HepG2 (cell line): ENCODE results near the gene SSU72. TPM values are rescaled to one million over a fixed set of nuclear protein-coding genes. Genes with fewer than 3 reads are reported as not detected.

Experiments
- ATAC-seq: fragments of 200-7000 bp; cut with Tn5 transposase; 3 replicates; pipeline ENCODE4 v1.9.1; 2020; ENCODE audit warnings: mild to moderate bottlenecking, moderate library complexity
- BruUV-seq: library from RNA; stranded (reverse); fragments of 400-500 nt; replicated peaks from 2 replicates; lab custom pipeline; 2021; lab: Mats Ljungman, UMichigan
- CTCF ChIA-PET: fragments of 300-600 bp; formaldehyde crosslinking; extraction: SDS; loops from one replicate; lab custom pipeline; 2021; ENCODE audit warnings: low total read pairs, inconsistent platforms, low intra/inter-chr PET ratio; lab: Yijun Ruan, JAX
- POLR2A ChIA-PET: fragments of 350-600 bp; sonication (Branson Sonifier 250); formaldehyde crosslinking; loops from one replicate; lab custom pipeline; 2020; ENCODE audit warnings: antibody characterized with exemption, inconsistent platforms; lab: Yijun Ruan, JAX
- DNase-seq: peaks from one replicate; pipeline ENCODE4 v3.0.0-alpha.2; 2015; ENCODE audit warnings: low spot score
- FAIRE-seq: peaks from 3 replicates; lab custom pipeline; 2011; peaks lifted over from hg19 to GRCh38; lab: Jason Lieb, UNC
- H2AFZ ChIP-seq: one replicate; pipeline ENCODE4 v1.6.1; 2011; ENCODE audit warnings: low read length, inconsistent platforms
- H3K27ac ChIP-seq: fragments of 300-600 bp; 3 replicates; pipeline ENCODE4 v1.8.0; 2011; ENCODE audit warnings: mixed run types, mild to moderate bottlenecking, mixed read lengths, low read length, inconsistent platforms; ENCODE audit not compliant: insufficient read depth; ENCODE audit errors: extremely low read length
- H3K27me3 ChIP-seq, 2 experiments: fragments of 200-600 bp in 1 of 2; 2 replicates in 1 of 2; 3 replicates in 1 of 2; pipeline versions ENCODE4 v1.6.0 to v1.8.0; 2011; ENCODE audit warnings: low read length in 2 of 2, mild to moderate bottlenecking in 2 of 2, moderate library complexity in 2 of 2, inconsistent platforms in 1 of 2; ENCODE audit not compliant: insufficient read depth in 2 of 2, control insufficient read depth in 1 of 2
- H3K36me3 ChIP-seq, 2 experiments: fragments of 200-600 bp in 1 of 2; replicated peaks in 1 of 2; 2 replicates in 1 of 2; 3 replicates in 1 of 2; pipeline versions ENCODE4 v1.5.1 to v1.8.0; 2011; ENCODE audit warnings: low read length in 2 of 2, inconsistent platforms in 1 of 2; ENCODE audit not compliant: insufficient read depth in 2 of 2, control insufficient read depth in 1 of 2
- H3K4me1 ChIP-seq: 2 replicates; pipeline ENCODE4 v1.5.1; 2012; ENCODE audit warnings: low read length, inconsistent platforms; ENCODE audit not compliant: insufficient read depth
- H3K4me2 ChIP-seq: 2 replicates; pipeline ENCODE4 v1.6.0; 2011; ENCODE audit warnings: low read depth, low read length, inconsistent platforms
- H3K4me3 ChIP-seq, 3 experiments: fragments of 200-600 bp in 1 of 3; sonication (generic), shearing (Covaris generic) in 1 of 3; replicated peaks in 1 of 3; 2 replicates each; pipeline ENCODE4 v1.5.1; 2011 to 2016; ENCODE audit warnings: low read length in 3 of 3, inconsistent platforms in 2 of 3, low read depth in 2 of 3, mild to moderate bottlenecking in 2 of 3, control low read depth in 1 of 3, mixed read lengths in 1 of 3; ENCODE audit not compliant: insufficient read depth in 1 of 3
- H3K79me2 ChIP-seq: one replicate; pipeline ENCODE4 v1.6.1; 2011; ENCODE audit warnings: low read length, inconsistent platforms; ENCODE audit not compliant: insufficient read depth
- H3K9ac ChIP-seq: 2 replicates; pipeline ENCODE4 v1.6.0; 2011; ENCODE audit warnings: mild to moderate bottlenecking, low read depth, low read length, inconsistent platforms; ENCODE audit not compliant: insufficient read depth
- H3K9me3 ChIP-seq: 2 replicates; pipeline ENCODE4 v1.5.1; 2012; ENCODE audit warnings: mild to moderate bottlenecking, low read length
- H4K20me1 ChIP-seq: 2 replicates; pipeline ENCODE4 v1.6.0; 2011; ENCODE audit warnings: inconsistent platforms, mild to moderate bottlenecking, low read length, moderate library complexity; ENCODE audit not compliant: insufficient read depth
- ATF3 ChIP-seq: sonication (generic); formaldehyde crosslinking; IDR thresholded peaks from 2 replicates; pipeline ENCODE4 v1.4.0; 2020; ENCODE audit warnings: missing genetic modification reagents
- ATF7 ChIP-seq, 2 experiments: fragments of 450-650 bp in 1 of 2; sonication (generic) in 1 of 2; formaldehyde crosslinking in 1 of 2; IDR thresholded peaks; 2 replicates each; pipeline versions ENCODE4 v1.4.0 to v1.6.1; 2016 to 2020; ENCODE audit warnings: antibody characterized with exemption in 1 of 2, mild to moderate bottlenecking in 1 of 2, missing genetic modification reagents in 1 of 2
- ETV6 ChIP-seq: sonication (generic); formaldehyde crosslinking; conservative IDR thresholded peaks from 2 replicates; pipeline ENCODE4 v1.4.0; 2020; ENCODE audit warnings: missing genetic modification reagents
- NRL ChIP-seq: sonication (generic); formaldehyde crosslinking; IDR thresholded peaks from 2 replicates; pipeline ENCODE4 v1.5.0; 2020; ENCODE audit warnings: missing genetic modification reagents, mild to moderate bottlenecking, moderate library complexity, borderline replicate concordance
- PAF1 ChIP-seq: IDR thresholded peaks from 2 replicates; pipeline ENCODE4 v1.6.1; 2016; ENCODE audit warnings: missing genetic modification reagents, missing compliant biosample characterization
- PHF8 ChIP-seq: sonication (generic); formaldehyde crosslinking; IDR thresholded peaks from 2 replicates; pipeline ENCODE4 v1.5.0; 2020; ENCODE audit warnings: missing genetic modification reagents
- STAG1 ChIP-seq: sonication (generic); formaldehyde crosslinking; IDR thresholded peaks from 2 replicates; pipeline ENCODE4 v1.4.0; 2020; ENCODE audit warnings: missing genetic modification reagents
- ZC3H13 ChIP-seq: sonication (generic); formaldehyde crosslinking; IDR thresholded peaks from 2 replicates; pipeline ENCODE4 v1.8.1; 2023; ENCODE audit warnings: mild to moderate bottlenecking, missing genetic modification reagents, moderate library complexity
- ZNF17 ChIP-seq: sonication (generic); formaldehyde crosslinking; IDR thresholded peaks from 2 replicates; pipeline ENCODE4 v1.5.0; 2020; ENCODE audit warnings: mild to moderate bottlenecking, missing genetic modification reagents
- ZNF296 ChIP-seq: sonication (generic); formaldehyde crosslinking; conservative IDR thresholded peaks from 2 replicates; pipeline ENCODE4 v1.5.0; 2020; ENCODE audit warnings: mild to moderate bottlenecking, missing genetic modification reagents
- ZNF329 ChIP-seq: sonication (generic); formaldehyde crosslinking; IDR thresholded peaks from 2 replicates; pipeline ENCODE4 v1.9.0; 2021; ENCODE audit warnings: low read depth, mild to moderate bottlenecking, missing genetic modification reagents
- ZNF784 ChIP-seq: sonication (generic); formaldehyde crosslinking; IDR thresholded peaks from 2 replicates; pipeline ENCODE4 v1.5.1; 2020; ENCODE audit warnings: missing genetic modification reagents, mild to moderate bottlenecking, borderline replicate concordance
- WGBS: methylation state at CpG from one replicate; pipeline ENCODE4 v1.1.6; 2017; ENCODE audit warnings: low lambda C conversion rate; 5-methylcytosine and 5-hydroxymethylcytosine counted together
- in situ Hi-C: cut with HindIII; loops from 2 replicates; pipeline ENCODE4 v1.10.0; 2017; ENCODE audit warnings: low pct_unique_long_range_greater_than_20kb; ENCODE audit not compliant: extremely low pct_ligation_motif_present
- intact Hi-C: fragments of 100-400 bp; cut with micrococcal nuclease; formaldehyde crosslinking; loops from one replicate; pipeline ENCODE4 v1.10.0; 2022; ENCODE audit not compliant: unreplicated experiment
- polyA plus RNA-seq, 8 experiments: library from polyadenylated mRNA; depleted of rRNA in 3 of 8; stranded (reverse) in 7 of 8; unstranded in 1 of 8; fragments of >200 nt; fragmentation: Illumina TruSeq in 4 of 8; extraction: Trizol in 4 of 8; gene quantifications; 2 replicates each; pipeline versions ENCODE4 v1.2.1 to v1.2.3, GENCODE V29; 2011 to 2016; ENCODE audit warnings: low read depth in 4 of 8, missing spikeins in 1 of 8, mixed read lengths in 1 of 8; ENCODE audit not compliant: insufficient read depth in 1 of 8
- total RNA-seq, 5 experiments: library from RNA; depleted of rRNA; stranded (reverse); fragments of >200 nt; fragmentation: Illumina TruSeq; extraction: Trizol; gene quantifications; 2 replicates each; pipeline ENCODE4 v1.2.3, GENCODE V29; 2016; ENCODE audit warnings: low read depth in 1 of 5
- TF ChIP-seq, protein P1 (sequence below): sonication (generic); formaldehyde crosslinking; IDR thresholded peaks from 2 replicates; pipeline ENCODE4 v1.4.0; 2020; ENCODE audit warnings: missing genetic modification reagents, borderline replicate concordance

The SSU72 gene
- total and polyA plus RNA-seq, 2 of the 13 experiments (the other 11 are each of a cell fraction or from before 2014, with no cell fraction given) = 42.8 to 67.1 TPM

DNA sequence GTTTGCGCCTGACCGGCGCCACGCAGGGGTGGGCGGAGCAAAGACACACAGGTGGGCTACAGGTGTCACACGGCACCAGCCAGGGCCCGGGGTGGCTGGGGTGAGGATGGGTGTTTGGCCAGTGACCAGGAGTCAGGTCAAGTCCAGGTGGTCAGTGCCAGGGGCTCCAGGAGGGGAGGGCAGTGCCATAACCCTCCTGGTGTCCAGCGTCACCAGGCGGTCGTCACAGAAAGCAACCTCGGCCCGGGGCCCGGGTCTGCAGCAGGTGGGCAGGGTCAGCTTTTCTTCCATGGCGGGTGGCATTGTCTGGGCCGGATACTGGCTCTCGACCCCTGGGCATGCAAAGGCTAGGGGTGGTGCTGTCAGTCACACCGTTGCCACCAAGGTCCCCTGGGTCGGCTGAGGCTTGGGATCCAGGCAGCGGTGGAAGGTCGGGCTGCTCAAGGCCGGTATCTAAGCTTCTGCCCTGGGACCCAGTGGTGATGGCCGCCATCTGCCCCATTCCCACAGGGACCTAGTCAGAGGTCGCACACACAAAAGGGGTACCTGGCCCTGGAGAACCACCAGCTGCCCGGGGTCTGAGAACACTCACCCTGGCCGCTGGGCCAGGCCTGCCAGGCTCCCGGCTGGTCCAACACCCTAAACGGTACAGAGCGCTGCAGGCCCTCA lies 23.5 kb upstream of the SSU72 start (continued):
- no peak for TF ChIP-seq ZNF784 (CRISPR knock-in tag)
- TF ChIP-seq, protein P1, sequence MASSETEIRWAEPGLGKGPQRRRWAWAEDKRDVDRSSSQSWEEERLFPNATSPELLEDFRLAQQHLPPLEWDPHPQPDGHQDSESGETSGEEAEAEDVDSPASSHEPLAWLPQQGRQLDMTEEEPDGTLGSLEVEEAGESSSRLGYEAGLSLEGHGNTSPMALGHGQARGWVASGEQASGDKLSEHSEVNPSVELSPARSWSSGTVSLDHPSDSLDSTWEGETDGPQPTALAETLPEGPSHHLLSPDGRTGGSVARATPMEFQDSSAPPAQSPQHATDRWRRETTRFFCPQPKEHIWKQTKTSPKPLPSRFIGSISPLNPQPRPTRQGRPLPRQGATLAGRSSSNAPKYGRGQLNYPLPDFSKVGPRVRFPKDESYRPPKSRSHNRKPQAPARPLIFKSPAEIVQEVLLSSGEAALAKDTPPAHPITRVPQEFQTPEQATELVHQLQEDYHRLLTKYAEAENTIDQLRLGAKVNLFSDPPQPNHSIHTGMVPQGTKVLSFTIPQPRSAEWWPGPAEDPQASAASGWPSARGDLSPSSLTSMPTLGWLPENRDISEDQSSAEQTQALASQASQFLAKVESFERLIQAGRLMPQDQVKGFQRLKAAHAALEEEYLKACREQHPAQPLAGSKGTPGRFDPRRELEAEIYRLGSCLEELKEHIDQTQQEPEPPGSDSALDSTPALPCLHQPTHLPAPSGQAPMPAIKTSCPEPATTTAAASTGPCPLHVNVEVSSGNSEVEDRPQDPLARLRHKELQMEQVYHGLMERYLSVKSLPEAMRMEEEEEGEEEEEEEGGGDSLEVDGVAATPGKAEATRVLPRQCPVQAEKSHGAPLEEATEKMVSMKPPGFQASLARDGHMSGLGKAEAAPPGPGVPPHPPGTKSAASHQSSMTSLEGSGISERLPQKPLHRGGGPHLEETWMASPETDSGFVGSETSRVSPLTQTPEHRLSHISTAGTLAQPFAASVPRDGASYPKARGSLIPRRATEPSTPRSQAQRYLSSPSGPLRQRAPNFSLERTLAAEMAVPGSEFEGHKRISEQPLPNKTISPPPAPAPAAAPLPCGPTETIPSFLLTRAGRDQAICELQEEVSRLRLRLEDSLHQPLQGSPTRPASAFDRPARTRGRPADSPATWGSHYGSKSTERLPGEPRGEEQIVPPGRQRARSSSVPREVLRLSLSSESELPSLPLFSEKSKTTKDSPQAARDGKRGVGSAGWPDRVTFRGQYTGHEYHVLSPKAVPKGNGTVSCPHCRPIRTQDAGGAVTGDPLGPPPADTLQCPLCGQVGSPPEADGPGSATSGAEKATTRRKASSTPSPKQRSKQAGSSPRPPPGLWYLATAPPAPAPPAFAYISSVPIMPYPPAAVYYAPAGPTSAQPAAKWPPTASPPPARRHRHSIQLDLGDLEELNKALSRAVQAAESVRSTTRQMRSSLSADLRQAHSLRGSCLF = no peak
- no peak for TF ChIP-seq ZNF17 (CRISPR knock-in tag)

- H3K9me3 ChIP-seq = no peaks in the 10 kb centered on the region
- intact Hi-C loops = no loop called here
- BruUV-seq = no TSS peak
- in situ Hi-C loops = no loop called here
- H3K4me3 ChIP-seq = peak overlapping the region in 2 of 3 experiments; percentile 29 to 64; a peak in 4 of 6 replicates
- H3K27ac ChIP-seq = no peak overlapping the region
- peaks cover 43% of the 10 kb centered on the region for H3K4me1 ChIP-seq
- no peak overlapping the region for H2AFZ ChIP-seq
- ChIA-PET CTCF (no interaction called here), POLR2A (interaction anchor here (0.8 to 1.7 kb wide), 4 partner anchors 9 to 27 kb away, joined by 3 to 17 read pairs (median 4); partner anchors contain the start of gene MIB2)
- H3K9ac ChIP-seq = 0 out of 2 replicates have a peak overlapping the region, but pooled peaks have one; percentile 9
- WGBS = 0% methylated on average over 4 of the region's 16 CpGs
- no peaks in the 10 kb centered on the region for H4K20me1 ChIP-seq
- ATAC-seq (peak; percentile 71), FAIRE-seq (no peak), DNase-seq (no peak)
- peaks cover 10 to 41% of the 10 kb centered on the region in 2 experiments for H3K27me3 ChIP-seq
- no peaks in the 10 kb centered on the region for H3K79me2 ChIP-seq
- no peaks in the 10 kb centered on the region for H3K36me3 ChIP-seq
- H3K4me2 ChIP-seq = peak overlapping the region; percentile 74
- TF ChIP-seq ZNF329 (CRISPR knock-in tag) (0 out of 2 replicates have a peak, but pooled peaks have one; percentile 53), ATF7 (IDR thresholded peaks at IDR 0.05) (no peak), ATF7 (CRISPR knock-in tag; IDR thresholded peaks at IDR 0.05) (no peak), ZC3H13 (CRISPR knock-in tag) (peak; percentile 65; the same call in 1 of the 2 replicates), ATF3 (CRISPR knock-in tag) (0 out of 2 replicates have a peak, but pooled peaks have one; percentile 20), PHF8 (CRISPR knock-in tag) (peak; percentile 27; the same call in 1 of the 2 replicates), ZNF296 (CRISPR knock-in tag) (no peak), ETV6 (no peak), STAG1 (CRISPR knock-in tag) (peak; percentile 33; the same call in 1 of the 2 replicates), NRL (CRISPR knock-in tag) (no peak), PAF1 (CRISPR knock-in tag) (no peak)
Measured at GRCh38 chr1:1597275-1597930, 22.7 kb upstream of the SSU72 start.
